H54 (cell line): ENCODE data around the gene CREB3L4.

Experiments used
- DNase-seq: peaks from one replicate; pipeline ENCODE4 v3.0.0; 2011; ENCODE audit warnings: low spot score, mixed read lengths; ENCODE audit not compliant: insufficient read length
- FAIRE-seq: peaks from 3 replicates; lab custom pipeline; 2011; peaks lifted over from hg19 to GRCh38; lab: Jason Lieb, UNC
- POLR2A ChIP-seq: IDR thresholded peaks from 2 replicates; pipeline ENCODE4 v1.6.1; 2011; ENCODE audit warnings: low read depth, mild to moderate bottlenecking, low read length

Gene CREB3L4, protein sequence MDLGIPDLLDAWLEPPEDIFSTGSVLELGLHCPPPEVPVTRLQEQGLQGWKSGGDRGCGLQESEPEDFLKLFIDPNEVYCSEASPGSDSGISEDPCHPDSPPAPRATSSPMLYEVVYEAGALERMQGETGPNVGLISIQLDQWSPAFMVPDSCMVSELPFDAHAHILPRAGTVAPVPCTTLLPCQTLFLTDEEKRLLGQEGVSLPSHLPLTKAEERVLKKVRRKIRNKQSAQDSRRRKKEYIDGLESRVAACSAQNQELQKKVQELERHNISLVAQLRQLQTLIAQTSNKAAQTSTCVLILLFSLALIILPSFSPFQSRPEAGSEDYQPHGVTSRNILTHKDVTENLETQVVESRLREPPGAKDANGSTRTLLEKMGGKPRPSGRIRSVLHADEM

DNA sequence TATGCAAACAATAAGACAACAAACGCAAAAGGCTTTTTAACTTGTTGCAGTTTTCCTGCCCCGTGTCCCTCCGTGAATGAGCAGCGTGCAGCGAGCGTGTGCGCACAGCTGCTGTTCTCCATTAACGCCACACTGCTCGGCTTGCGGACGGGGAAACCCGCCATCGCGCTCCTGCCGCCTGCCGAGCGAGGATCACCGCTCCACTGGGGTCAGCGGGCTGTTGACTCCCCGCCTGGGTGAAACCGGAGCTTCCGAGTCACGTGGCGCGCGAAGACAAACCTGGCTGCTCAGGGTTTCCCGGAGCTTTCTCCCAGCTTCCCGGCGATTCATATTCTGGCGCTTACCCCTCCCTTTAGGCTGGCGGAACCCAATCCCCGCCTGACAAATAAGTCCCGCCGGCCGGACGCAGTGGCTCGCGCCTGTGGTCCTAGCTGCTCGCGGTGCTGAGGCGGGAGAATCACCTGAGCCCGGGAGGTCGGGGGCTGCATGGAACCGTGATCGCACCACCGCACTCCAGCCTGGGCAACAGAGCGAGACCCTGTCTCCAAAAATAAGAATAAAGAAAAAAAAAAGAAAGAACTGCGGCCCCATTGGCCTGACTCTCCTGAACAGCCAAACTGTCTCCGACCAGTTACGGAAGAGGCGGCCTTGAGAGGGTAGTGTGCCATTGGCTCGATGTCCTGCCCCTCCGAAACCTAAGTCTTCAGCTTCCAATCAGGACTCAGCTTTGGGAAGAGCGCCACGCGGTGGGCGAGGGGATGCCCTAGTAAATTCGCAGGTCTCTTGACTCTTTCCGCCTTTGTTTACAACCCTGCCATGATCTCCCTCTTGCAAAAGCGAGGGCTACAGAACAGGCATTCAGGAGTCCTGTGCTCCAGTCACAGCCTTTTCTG is at the start of gene CREB3L4:
Gene CREB3L4 (plus strand): TSS at position 796 of the 893 bp plus-strand sequence. CDS start 624 bp downstream, outside the sequence.
- DNase-seq = peak; percentile 84

DNA sequence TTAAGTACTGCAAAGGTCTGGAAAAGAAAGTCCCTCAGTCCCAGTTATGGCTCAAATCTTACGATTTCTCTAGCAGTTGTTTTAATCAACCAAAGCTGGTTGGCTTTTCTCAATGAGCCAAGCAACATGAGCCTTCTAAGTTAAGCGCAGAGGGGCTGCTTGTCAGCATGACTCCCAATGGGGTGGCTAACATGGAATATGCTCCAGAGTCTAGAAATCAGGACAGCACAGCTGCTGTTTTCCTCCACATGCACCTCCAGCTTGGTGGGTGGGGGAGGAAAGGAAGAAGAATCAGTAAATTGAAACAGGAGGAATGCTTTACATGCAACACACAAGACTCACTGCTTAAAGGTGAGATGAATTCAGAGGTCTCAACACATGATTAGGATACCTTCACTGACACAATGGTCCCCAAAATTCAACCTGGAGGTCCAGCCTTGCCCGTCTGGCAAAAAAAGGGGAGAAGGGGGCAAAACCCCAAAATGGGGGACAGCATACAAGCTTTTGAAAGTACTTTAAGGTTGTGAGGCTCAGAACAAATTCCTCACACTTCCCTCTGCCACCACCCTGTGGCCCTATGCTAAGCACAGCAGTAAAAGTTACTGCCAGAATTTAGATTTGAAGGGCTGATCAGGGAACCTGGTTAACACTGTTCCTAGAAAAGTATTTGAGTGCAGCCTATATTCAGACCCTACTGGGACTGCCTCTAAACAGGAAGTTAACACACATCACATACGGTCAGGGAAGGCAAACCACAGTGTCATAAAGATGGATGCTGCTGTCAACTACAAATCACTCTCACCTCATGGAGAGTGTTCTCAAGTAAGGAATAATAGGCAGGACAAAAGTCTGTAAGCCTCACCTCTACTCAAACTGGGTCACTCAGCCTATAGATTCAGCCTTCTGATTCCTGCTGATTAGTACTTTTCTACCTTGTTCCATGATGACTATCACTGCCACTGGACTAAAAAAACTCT is 47.5 kb upstream of the CREB3L4 start:
- no peak for TF ChIP-seq POLR2A
- no peak for FAIRE-seq
- DNase-seq = no peak

More for the DNA sequence above, at the start of gene CREB3L4:
- TF ChIP-seq POLR2A = peak; percentile 78
- no peak for FAIRE-seq

DNA sequence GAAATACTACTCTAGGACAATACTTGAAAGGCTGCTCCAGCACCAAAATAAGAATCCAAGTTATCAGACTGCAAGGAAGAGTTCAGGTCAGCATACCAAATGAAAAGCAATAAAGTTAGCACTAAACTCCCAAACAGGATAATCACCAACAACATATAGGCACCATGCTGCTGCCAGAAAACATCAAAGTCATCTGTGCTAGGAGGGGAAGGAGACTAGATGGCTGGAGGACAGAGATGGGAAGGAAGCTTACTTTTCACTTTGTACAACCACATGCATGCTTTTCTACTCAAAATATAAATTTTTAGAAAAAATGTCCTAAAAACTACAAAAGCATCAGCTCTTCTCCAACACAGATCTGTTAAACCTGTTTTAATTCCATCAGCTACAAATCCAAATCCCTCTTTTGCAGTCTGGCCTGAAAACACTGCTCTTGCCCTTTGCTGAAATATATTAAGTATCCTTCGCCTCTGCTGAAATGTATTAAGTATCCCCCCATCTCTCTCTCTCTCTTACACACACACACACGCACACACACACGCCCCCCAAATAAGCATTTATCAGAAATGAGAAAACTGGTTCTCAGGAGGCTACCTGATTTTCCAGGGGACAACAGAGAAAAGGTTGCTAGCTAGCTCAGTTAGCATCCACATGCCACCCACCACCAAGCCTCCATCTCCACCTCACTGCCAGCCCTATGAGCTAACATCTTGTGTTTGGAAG is 46.5 kb upstream of the CREB3L4 start:
- DNase-seq (no peak), FAIRE-seq (no peak)
- TF ChIP-seq POLR2A = no peak

DNA sequence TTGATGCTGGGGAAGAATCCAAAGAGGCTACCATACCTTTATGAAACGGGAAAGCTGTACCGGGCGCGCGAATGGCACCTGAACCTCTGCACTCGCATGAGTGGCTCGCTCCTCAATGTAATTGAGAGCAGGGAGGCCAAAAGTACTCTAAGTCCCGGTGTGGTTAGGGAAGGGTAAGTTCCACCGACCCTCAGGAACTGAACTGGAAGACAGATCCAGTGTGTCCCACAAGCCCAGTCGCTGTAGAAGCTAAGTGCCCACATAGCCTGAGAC is 46.0 kb upstream of the CREB3L4 start:
- FAIRE-seq = no peak
- no peak for TF ChIP-seq POLR2A
- DNase-seq = no peak

DNA sequence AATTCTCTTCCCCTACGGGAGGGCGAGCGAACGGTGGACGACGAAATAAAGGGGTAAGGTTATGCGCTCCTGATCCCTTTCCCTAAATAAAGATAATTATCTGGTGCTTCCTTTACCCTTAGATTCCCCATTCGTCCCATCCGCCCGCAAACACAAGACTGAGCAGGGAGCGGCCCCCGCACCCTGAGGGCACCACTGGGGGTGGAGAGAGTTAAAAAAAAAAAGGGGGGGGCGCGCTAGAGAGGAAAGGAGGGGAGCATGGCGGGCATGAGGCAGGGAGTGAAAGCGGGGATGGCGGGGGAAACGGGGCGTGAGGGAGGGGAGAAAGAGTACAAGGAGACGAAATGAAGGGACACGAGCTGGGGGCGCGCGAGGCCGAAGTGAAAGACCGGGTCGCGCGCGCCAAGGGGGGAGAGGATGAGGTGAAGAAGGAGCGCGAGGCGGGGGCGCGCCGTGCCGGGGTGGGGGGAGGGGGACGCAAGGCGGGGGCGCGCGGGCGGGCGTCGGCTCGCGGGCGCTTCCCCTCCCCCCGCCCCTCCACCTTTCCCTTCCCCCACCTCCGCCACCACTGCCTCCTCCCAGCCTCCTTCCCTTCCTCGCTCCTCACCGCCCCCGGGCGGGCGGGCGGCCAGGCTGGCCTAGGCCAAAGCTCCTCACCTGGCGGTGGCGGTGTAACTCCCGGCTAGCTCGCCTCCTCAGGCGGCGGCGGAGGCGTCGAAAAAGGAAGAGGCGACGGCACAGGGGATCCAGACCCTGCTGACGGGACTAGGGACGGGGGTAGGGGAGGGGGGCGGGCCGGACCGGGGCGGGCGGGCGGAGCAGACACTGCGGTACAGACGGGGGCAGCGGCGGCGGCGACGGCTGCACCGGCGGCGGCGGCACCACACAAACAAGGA is 45.4 kb upstream of the CREB3L4 start:
- no peak for FAIRE-seq
- TF ChIP-seq POLR2A = 0 out of 2 replicates have a peak, but pooled peaks have one; percentile 30
- DNase-seq = no peak

DNA sequence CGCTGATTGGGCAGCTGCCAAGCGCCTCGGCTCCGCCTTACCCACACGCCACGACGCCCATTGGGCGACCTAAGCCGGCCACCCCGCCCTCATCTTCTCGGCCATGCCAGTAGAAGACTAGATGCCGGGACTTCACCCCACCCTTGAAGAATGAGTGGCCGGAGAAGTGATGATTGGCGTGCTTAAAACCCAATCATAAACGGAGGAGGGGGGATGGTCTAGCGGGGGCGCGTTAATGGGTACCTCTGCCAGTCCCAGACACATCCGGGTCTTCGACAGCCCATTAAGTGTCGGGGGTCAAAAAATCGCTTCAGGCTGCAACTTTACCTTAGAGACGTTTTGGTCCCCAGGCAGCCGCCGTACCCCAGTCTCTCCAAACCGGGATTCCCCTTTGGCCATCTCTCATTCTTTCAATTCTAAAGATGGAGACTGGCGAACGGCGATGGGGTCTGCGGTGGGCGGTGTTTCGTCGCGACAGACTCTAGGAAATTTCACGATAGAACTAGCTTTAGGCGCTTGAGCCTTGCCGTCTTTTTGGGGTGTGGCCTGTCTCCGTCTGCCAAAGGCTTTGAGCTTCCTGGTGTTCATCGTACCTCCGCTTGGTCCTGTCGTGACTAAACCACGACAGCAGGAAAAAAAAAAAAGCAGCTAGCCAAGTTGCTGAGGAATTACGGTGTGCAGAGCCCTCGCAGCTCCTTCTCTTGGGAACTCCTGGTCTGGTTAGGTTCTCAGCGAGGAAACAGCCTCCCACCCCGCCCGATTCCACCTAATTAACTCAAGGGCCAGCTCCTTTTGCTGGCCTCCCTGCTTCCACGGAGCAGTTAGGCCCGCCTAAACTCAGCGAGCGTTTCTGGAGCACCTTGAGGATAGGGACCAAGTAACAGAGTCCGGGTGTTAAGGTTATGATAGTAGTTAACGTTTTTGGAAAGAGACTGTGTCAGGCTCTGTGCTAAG is 44.5 kb upstream of the CREB3L4 start, which contains the start of gene GATAD2B:
Gene GATAD2B (minus strand): TSS at position 1 of the 954 bp plus-strand sequence. CDS start 94,625 bp downstream, outside the sequence.
- FAIRE-seq (no peak), DNase-seq (peak; percentile 97)
- TF ChIP-seq POLR2A = peak; percentile 33; the same call in 1 of the 2 replicates

DNA sequence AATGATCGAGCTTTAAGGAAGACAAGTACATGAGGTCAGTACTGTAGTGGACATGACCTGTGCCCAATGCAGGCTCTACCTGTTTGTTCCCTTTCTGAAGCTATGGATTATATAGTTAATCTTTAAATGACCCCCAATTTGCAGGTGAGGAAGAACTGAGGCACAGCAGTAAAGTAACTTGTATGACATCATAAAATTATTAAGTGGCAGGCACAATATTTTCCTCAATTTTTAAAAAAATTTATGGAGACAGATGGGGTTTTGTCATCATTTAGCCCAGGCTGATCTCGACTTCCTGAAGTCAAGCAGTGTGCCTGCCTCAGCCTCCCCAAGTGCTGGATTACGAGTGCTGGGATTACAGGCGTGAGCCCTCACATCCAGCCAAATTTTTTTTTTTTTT is 41.3 kb upstream of the CREB3L4 start:
- FAIRE-seq = no peak
- TF ChIP-seq POLR2A = no peak
- no peak for DNase-seq

DNA sequence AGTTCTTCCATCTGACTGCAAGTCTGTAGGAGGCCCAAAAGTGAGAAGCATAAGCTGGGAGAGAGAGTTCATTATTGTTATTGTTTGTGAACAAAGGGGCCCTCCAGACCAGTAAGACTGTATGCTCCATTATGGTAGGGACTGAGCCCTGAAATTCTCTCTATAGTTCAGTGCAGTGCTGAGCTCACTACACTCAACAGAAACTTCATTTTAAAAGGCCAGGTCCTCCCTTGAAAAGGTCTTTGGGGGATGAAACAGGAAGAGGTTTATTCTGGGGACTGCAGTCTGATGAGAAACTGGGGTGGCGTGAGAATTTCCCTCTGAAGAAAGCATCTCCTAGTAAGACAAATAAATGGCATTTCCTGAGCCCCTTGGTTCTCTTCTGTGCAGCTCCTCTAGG is 39.5 kb upstream of the CREB3L4 start:
- TF ChIP-seq POLR2A = no peak
- DNase-seq = no peak
- no peak for FAIRE-seq

DNA sequence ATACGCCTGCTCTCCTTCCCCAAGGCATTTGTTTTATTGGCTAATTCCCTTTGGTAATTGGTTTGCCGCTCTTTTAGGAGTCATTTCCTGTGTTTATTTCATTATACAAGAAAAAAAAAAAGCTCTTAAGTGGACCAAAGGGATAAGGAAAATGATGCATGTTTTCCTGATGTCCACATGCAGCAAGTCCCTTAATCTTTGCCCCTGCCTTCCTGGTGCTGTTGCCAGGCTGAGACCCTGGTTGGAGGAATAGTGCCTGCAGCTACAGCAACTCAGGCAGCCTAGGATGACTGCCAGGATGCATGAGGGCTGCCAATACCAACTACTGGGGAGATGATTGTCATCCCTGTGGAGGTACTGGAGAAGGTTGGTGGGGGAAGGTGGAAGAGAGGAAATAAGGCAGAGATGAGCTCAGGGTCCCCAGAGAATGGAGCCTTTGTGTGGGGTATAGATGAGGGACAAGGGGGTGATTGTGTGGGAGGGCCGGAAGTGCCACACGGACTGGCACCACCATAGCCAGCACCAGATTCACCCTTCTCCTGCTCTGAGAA is 38.8 kb upstream of the CREB3L4 start:
- TF ChIP-seq POLR2A = no peak
- FAIRE-seq (no peak), DNase-seq (no peak)

DNA sequence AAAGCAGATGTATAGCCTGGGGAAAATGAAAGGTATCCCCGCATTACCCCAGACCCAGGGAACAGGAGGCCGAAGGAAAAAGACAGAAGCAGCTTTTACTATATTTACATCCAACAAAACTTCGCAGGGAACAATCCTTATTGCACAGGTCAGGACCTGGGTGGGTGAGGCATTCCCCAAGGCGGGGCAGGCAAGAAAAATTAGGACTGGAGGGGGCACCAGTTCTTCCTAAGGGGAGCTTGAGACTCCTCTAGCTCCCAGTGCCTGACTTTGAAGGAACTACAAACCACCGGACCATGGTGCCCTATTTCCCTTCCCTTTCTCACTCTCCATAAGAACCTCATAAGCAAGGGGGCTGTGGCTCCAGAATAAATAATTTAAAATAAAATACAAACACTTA is 38.3 kb upstream of the CREB3L4 start:
- TF ChIP-seq POLR2A = no peak
- no peak for DNase-seq
- no peak for FAIRE-seq
